Measurements from ENCODE around the gene NIF3L1. TPM values are rescaled to one million over a fixed set of nuclear protein-coding genes. Genes with fewer than 3 reads are reported as not detected.

The NIF3L1 gene
- total RNA-seq, 1 donor from 2014 or later: 29.4 TPM

Other genes with a start within 250 kb of the NIF3L1 start
- gene BZW1, start 77.5 kb upstream of the NIF3L1 start, total RNA-seq (ENCODE audit: insufficient read depth, low replicate concordance): 281 TPM
- 127 TPM for gene CLK1, start 24.7 kb upstream of the NIF3L1 start, total RNA-seq (ENCODE audit: insufficient read depth, low replicate concordance)
- gene PPIL3, start 294 bp upstream of the NIF3L1 start, total RNA-seq (ENCODE audit: insufficient read depth, low replicate concordance): 40.0 TPM
- 19.5 TPM for gene ORC2, start 74.3 kb downstream of the NIF3L1 start, total RNA-seq (ENCODE audit: insufficient read depth, low replicate concordance)
- gene HYCC2, start 182.3 kb downstream of the NIF3L1 start, total RNA-seq (ENCODE audit: insufficient read depth, low replicate concordance): 29.9 TPM
- 29.4 TPM for gene NDUFB3, start 182.6 kb downstream of the NIF3L1 start, total RNA-seq (ENCODE audit: insufficient read depth, low replicate concordance)
- 103 TPM for gene CFLAR, start 226.8 kb downstream of the NIF3L1 start, total RNA-seq (ENCODE audit: insufficient read depth, low replicate concordance)

Data from umbilical cord (tissue), 1 donor.